Loucy (cell line): ENCODE measurements around the gene FARS2.

Experiments used
- CTCF ChIP-seq: fragments of 200-600 bp; sonication (generic); conservative IDR thresholded peaks from 2 replicates; pipeline ENCODE4 v1.5.1; 2014; ENCODE audit warnings: mild to moderate bottlenecking, antibody characterized with exemption, low read length
- EZH2phosphoT487 ChIP-seq: fragments of 200-600 bp; IDR thresholded peaks from 2 replicates; pipeline ENCODE4 v1.6.1; 2018; ENCODE audit warnings: antibody characterized with exemption, mild to moderate bottlenecking, moderate library complexity, borderline replicate concordance

DNA sequence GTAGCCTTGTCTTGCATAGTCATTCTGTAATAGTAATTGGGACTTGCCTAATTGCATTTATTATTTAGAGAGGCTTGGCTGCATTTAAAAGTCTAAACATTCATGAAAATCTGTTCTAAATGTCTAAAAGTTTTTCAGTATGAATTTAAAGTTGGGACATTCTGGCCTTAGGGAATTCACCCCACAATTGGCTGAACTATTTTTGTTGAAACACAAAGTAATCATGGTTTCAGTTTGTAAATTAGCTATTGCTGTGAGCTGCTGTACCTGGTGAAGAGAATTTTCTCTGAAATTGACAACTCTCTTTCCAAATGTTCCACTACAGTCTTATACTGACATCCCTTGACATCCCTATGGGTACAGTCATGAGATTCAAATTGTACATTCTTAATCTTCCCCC is 253.0 kb downstream of the FARS2 start:
- TF ChIP-seq CTCF (no peak), EZH2phosphoT487 (no peak)
